Keratinocyte (primary cell): ENCODE measurements around the gene CSN3.

ENCODE experiments used
- EZH2 ChIP-seq: IDR thresholded peaks from one replicate; pipeline ENCODE4 v1.6.1; 2012; ENCODE audit warnings: inconsistent platforms, mild to moderate bottlenecking, low read length, moderate library complexity
- TF ChIP-seq, protein P1 (sequence below), 3 experiments: IDR thresholded peaks in 1 of 3; conservative IDR thresholded peaks in 1 of 3; optimal IDR thresholded peaks in 1 of 3; 2 replicates in 2 of 3; 3 replicates in 1 of 3; pipeline versions ENCODE3 to v1.5.1; 2011; ENCODE audit warnings: low read length in 3 of 3, mild to moderate bottlenecking in 3 of 3, moderate library complexity in 2 of 3, control low read depth in 1 of 3, inconsistent platforms in 1 of 3; ENCODE audit not compliant: insufficient read depth in 2 of 3; ENCODE audit errors: extremely low read depth in 1 of 3

DNA sequence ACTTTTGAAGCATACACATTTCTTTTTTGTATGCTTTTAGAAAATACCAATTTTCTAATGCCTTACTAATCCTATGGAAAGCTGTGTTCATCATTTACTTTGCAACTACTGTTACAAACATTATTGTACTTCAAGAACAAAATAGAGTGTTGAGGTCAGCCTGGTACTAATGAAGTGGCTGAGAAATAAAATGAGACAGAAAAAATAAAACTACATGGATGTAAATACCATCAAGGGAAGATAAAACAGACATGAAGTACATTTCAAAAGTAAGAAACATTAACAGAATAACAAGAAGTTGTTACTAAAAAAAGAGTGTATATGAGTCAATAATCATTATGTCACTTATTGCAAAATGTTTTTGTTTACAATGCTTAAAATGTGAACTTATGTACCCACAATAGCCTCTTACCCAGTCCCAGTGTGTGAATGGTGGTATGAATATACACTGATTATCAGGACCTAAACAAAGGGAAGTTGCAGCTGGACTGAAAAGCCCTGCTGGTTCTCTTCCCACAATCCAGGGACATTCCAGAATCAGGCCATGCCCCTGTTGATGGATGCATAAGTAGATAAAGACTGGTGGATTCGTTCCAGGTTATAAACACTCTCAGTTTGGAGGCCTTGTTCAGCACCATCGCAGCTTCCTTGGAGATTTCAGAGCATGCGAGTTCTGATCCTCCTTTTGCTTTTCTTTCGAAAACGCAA lies 2.4 kb upstream of the CSN3 start:
- no peak for TF ChIP-seq EZH2
- TF ChIP-seq, protein P1, sequence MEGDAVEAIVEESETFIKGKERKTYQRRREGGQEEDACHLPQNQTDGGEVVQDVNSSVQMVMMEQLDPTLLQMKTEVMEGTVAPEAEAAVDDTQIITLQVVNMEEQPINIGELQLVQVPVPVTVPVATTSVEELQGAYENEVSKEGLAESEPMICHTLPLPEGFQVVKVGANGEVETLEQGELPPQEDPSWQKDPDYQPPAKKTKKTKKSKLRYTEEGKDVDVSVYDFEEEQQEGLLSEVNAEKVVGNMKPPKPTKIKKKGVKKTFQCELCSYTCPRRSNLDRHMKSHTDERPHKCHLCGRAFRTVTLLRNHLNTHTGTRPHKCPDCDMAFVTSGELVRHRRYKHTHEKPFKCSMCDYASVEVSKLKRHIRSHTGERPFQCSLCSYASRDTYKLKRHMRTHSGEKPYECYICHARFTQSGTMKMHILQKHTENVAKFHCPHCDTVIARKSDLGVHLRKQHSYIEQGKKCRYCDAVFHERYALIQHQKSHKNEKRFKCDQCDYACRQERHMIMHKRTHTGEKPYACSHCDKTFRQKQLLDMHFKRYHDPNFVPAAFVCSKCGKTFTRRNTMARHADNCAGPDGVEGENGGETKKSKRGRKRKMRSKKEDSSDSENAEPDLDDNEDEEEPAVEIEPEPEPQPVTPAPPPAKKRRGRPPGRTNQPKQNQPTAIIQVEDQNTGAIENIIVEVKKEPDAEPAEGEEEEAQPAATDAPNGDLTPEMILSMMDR (optimal IDR thresholded peaks at IDR 0.05 in 1 of 3, IDR thresholded peaks at IDR 0.05 in 1 of 3, conservative IDR thresholded peaks at IDR 0.05 in 1 of 3; ENCODE audit: extremely low read depth in 1 of 3, insufficient read depth in 2 of 3, low read length in 3 of 3), result no peak
